Stimulated activated CD8-positive, alpha-beta memory T cell treated with anti-CD3 and anti-CD28 coated beads, Interleukin-12 subunit alpha, Interleukin-12 subunit beta, amount 100 ng/mL, for 24 hours (primary cell): ENCODE data around the gene CDH6.

Experiments
- DNase-seq: peaks from one replicate; pipeline ENCODE4 v3.0.0-alpha.2; 2020; ENCODE audit errors: extremely low read depth

The CDH6 gene

GRCh38 chr5:31377274-31377946, 183.9 kb downstream of the CDH6 start:
- no peak for DNase-seq

- DNase-seq: no peak
These were observed 184.7 kb downstream of the CDH6 start for GRCh38 chr5:31378136-31378535.
